ENCODE results near the gene BCAR3.

Gene BCAR3

DNA sequence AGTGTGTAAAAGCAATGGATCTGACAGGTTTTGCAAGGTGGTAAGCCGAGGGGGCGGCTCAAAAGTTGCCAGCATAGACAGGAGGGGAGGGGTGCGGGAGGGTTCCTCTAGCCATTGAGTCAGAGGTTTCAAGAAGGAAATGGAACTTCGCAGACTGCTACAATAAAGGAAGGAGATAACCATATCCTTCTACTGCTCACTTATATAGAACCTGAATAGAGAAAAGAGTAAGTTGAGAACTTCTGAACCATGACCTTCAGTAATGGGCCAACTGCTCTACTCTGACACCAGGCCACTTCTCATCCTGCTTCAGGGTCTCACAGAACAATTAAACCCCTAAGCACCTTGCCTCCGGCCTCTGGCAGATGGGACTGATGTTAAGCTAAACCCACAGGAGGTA, 26.3 kb upstream of the BCAR3 start:
- in situ Hi-C loops (cut with HindIII; ENCODE audit: low sequenced_read_pairs): no loop called here
- H3K4me3 ChIP-seq (ENCODE audit: low read depth, low read length): no peak overlapping the region
- DNase-seq (ENCODE audit: low read depth): no peak
- TF ChIP-seq CTCF (IDR thresholded peaks at IDR 0.05; ENCODE audit: low read depth, low read length, missing control alignments): no peak

- DNase-seq (ENCODE audit: low read depth): no peak
- no peak overlapping the region for H3K4me3 ChIP-seq (ENCODE audit: low read depth, low read length)
- in situ Hi-C loops (cut with HindIII; ENCODE audit: low sequenced_read_pairs): no loop called here
- TF ChIP-seq CTCF (IDR thresholded peaks at IDR 0.05; ENCODE audit: low read depth, low read length, missing control alignments): no peak
Measured at GRCh38 chr1:93705892-93706500, 24.4 kb upstream of the BCAR3 start.

DNA sequence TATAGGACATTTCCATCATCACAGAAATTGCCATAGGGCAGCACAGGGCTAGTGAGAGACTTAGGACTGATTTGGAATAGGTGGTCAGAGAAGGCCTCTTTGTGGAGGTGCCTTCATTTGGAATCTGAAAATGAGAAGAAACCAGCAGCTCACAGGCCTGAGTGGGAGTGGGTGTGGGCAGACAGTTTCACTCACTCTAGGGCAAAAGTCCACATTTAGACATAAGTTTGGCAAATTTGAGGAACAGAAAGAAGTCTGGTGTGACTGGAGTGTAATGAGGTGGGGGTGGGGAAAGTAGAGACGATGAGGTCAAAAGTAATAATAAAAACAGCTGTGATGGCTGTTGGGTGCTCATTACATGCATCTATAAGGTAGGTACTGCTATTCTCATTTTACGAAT, 22.4 kb upstream of the BCAR3 start:
- TF ChIP-seq CTCF (IDR thresholded peaks at IDR 0.05; ENCODE audit: low read depth, low read length, missing control alignments): no peak
- in situ Hi-C loops (cut with HindIII; ENCODE audit: low sequenced_read_pairs): no loop called here
- DNase-seq (ENCODE audit: low read depth): no peak

GRCh38 chr1:93703643-93704042, 22.0 kb upstream of the BCAR3 start:
- in situ Hi-C loops (cut with HindIII; ENCODE audit: low sequenced_read_pairs): no loop called here
- TF ChIP-seq CTCF (IDR thresholded peaks at IDR 0.05; ENCODE audit: low read depth, low read length, missing control alignments): no peak
- no peak overlapping the region for H3K4me3 ChIP-seq (ENCODE audit: low read depth, low read length)
- DNase-seq (ENCODE audit: low read depth): no peak

More for the DNA sequence above, 22.4 kb upstream of the BCAR3 start:
- no peak overlapping the region for H3K4me3 ChIP-seq (ENCODE audit: low read depth, low read length)

DNA sequence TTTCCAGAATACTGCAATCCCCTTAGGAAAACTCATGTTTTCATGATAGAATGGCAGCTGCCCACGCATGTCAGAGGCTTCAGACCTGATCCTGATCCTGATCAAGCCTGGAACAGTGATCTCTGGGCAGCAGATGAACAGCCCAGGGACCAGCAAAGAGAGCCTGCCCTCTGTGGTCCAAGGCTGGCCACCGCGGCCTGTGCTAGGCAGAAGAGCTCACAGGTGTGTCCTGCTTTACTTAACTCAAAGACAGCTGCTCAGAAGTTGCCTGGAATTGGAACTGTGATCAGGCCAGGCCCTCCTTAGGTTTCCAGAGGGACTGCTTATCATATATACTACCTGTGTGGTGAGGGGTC, 21.2 kb upstream of the BCAR3 start:
- in situ Hi-C loops (cut with HindIII; ENCODE audit: low sequenced_read_pairs): no loop called here
- no peak for TF ChIP-seq CTCF (IDR thresholded peaks at IDR 0.05; ENCODE audit: low read depth, low read length, missing control alignments)
- no peak for DNase-seq (ENCODE audit: low read depth)
- no peak overlapping the region for H3K4me3 ChIP-seq (ENCODE audit: low read depth, low read length)

- no peak for TF ChIP-seq CTCF (IDR thresholded peaks at IDR 0.05; ENCODE audit: low read depth, low read length, missing control alignments)
- DNase-seq (ENCODE audit: low read depth): no peak
- H3K4me3 ChIP-seq (ENCODE audit: low read depth, low read length): no peak overlapping the region
- in situ Hi-C loops (cut with HindIII; ENCODE audit: low sequenced_read_pairs): no loop called here
Measured at GRCh38 chr1:93702111-93702827, 20.6 kb upstream of the BCAR3 start.
